CD4-positive, alpha-beta T cell treated with Interleukin-6 at 100 ng/mL for 8 hours (primary cell): ENCODE results near the gene PLBD1.

Experiments
- DNase-seq: peaks from one replicate; pipeline ENCODE4 v3.0.0-alpha.2; 2020; ENCODE audit warnings: mixed read lengths, low spot score

PLBD1 gene

DNA sequence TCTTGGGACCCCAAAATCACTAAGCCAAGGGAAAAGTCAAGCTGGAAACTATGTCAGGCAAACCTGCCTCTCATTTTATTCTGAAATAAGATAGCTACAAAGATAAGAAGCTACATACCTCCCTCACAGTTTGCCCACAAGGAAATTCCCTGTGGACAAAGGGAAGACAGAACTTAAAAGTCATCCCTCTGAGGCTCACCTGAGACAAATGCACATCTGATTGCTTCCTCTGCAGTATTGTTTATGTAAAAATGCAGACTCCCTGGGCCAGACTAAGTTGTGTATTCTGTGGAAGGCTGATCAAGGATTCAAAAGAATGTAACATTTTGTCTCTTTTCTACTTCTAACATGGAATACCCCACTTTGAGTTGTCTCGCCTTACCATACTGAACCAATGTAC is 2.5 kb upstream of the PLBD1 start:
- DNase-seq, result no peak

DNA sequence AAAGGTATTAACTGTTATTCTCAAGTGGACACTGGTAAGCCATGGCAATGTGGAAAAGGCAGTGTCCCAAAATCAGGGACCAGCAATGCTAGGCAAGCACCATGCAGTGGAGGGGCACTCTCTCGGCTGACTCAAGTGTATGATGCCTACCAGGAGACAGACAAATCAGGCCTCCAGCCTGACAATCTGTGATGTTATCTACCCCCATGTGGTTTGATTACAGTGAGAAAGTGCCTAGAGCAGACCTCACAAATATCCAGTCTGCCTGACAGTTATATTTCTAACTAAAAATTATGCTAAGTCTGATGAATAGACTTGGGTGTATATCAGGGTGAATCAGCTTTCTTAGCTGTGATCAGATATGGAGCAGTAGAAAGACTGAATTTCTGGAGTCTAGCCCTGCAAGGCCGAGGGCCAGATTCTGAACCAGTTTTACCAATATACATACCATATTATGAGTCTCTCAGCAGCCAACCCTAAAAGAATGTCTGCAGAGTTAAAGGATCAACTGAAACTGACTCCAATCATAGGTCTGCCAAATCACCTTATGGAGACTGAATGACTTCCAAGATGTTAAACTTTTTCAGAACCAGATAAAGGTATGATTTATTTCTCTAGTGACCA is 3.2 kb downstream of the PLBD1 start:
- DNase-seq, result no peak

DNA sequence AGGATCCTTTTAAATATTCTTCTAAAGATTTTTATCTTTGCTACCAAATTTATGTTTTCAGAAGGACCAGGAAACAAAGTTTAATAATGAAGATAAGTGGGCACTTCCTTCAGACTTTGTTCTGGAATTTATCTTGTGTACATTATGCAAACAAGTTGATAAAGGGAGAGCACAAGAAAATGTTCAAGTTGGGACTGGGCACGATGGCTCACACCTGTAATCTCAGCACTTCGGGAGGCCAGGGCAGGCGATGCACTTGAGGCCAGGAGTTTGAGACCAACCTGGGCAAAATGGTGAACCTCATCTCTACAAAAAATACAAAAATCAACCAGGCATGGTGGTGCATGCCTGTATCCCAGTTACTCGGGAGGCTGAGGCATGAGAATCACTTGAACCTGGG is 4.6 kb downstream of the PLBD1 start:
- no peak for DNase-seq

DNA sequence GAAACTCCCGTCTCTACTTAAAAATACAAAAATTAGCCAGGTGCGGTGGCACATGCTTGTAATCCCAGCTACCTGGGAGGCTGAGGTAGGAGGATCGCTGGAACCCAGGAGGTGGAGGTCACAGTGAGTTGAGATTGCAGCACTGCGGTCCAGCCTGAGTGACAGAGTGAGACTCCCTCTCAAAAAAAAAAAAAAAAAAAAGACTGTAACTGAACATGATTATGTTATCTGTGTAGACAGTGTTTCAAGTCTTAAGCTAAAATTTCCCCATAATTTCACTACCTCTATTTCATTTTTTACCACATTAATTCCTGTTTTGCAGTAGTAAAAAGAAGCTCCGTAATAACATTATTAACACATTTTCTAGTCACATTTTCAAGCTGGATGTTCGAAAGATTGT is 5.4 kb downstream of the PLBD1 start:
- no peak for DNase-seq

DNA sequence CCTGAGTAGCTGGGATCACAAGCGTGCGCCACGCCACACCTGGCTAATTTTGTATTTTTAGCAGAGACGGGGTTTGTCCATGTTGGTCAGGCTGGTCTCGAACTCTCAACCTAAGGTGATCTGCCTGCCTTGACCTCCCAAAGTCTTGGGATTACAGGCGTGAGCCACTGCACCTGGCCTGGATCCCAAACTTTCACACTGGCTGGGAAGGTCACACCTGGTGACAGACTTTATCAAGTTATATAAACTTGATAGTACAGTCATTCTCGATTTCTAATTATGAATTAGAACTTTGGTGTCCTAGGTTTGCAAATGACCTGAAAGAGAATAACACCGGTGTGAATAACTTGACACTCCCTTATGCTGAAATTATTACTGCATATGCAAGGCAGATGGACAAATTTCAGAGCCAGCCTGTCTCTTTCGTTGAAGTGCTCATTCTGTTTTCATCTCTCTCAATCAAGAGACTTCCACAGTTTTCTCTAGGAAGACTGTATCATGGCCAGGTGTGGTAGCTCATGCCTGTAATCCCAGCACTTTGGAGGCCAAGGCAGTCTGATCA is 5.9 kb downstream of the PLBD1 start:
- DNase-seq, result no peak

DNA sequence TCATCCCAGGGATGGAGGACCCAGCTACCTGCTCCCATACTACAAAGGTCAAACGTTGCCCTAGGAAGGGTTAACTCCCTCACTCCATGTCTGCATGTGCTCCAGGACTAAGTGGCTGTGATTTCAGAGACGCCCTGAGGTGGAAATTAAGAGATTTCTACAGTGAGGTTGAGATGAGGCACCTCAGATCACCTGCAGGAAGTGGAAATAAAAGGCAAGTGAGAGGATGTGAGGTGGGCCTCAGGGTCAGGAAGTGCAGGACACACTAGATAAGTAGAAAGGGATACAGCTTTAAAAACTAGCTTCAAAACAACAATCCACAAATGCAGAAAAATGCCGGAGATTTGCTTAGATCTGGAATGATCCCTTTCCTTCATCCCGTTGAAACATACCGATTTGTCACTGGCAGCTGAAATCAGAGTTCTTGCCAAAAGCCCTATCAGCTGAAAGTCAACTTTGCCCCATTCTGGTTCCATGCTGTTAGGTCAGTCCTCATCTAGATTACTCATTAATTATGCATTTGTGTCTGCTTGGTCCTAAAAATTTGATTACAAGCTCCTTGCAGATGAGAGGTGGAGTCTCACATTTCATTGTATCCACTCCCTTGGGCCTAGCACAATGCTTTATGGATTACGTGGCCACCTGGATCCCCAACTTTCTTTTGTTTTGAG is 6.6 kb downstream of the PLBD1 start:
- DNase-seq, result no peak

DNA sequence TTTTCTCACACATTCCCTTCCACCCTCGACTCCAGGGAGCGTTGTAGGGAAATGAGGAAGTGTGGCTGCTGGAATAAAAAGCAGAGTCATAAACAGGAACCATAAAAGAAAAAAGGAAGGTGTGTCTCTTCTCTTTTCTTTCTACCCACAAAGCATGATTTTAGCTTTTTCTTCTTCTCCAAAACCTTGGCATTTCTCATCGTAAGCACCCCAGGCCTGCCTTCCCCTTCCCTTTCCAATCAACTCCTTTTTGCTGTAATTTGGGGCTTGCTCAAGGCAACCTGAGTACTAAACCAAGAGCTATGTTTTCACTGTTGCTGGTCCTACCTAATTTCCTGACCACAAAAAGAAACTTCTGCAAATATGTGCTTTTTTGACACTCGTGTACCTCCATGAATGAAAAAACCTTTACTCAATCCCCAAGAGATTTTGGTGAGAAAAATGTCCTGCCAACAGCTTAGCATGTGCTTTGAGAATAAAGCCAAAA is 9.2 kb downstream of the PLBD1 start:
- no peak for DNase-seq

DNA sequence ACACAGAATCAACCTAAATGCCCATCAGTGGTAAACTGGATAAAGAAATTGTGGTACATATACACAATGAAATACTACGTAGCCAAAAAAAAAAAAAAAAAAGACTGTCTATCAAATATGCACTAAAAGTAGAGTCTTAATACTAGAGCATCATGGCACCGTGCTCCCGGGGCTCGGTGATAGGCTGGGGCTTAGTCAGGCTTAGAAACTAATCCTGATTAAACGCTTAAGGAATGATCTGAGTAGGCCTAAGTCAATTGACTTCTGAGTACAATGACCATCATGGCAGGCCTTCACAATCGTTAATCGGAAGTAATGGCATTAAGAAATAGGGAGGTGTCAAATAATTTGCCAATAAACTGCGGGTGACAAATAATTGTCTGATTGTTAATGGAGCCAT is 9.7 kb downstream of the PLBD1 start:
- DNase-seq, result no peak

DNA sequence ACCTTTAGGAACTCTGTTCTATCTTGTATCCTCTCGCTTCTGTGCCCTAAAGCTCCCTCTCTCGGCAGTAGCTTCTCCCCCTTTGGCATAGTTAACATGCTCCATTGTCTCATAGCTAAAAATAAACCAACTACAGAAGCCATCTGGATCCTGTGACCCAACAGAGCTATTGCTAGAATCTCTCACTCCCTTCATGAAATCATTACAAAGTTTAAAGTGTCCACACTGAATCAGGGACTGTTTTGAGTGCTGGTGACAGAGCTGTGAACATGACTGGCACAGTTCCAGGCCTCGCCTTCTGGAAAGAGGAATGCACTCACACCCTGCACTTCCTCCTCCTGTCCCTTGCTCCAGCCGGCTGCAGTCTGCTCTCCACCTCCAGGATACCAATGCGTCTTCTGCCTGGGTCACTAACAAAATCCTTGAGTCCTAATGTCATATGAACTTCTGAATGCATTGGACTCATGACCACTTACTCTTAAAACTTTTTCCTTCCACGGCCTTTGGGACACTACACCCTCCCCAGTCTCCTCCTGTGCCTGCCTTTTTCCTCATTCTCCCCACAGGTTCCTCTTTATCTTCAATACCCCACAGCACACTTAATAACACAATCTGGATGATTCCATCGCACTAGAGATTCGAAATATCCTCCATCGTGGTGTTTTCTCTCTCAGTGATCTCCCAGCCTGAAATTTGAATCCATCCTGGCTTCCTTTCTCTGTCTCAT is 13.2 kb downstream of the PLBD1 start:
- DNase-seq, result no peak

DNA sequence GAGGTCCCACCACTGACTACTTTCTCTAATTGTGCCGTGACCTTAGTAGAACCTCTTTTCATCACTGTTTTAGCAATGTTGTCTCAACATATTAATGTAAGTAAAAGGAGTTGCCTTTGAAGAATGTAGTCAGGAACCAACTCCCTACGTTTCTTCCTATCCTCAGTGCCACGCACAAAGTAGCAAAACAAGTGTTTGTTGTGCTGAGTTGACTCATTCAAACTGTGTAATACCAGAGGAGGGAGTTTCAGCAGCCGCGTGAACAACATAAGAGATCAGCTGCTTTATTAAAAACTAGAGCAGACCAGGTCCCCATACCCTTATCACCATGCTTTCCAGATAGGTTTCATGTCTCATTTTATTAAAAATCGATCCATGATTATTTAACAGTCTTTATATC is 19.1 kb downstream of the PLBD1 start:
- no peak for DNase-seq

DNA sequence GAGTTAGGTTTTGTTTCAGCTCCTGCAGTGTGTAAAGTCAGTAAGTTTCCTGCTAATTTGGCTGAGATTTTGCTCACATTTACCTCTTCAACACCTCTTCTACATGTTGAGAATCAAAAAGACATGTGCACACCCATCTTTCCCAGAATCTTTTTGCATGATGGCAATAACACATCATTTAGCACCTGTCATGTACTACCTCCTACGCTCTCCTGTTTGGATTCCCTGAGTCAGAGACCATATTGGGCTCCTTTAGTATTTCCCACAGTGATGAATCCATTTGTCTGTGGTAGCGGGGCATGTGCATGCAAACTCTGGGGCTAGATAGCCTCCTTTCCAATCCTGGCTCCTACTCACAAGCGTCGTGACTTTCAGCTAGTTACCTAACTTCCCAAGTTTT is 20.1 kb downstream of the PLBD1 start:
- no peak for DNase-seq

DNA sequence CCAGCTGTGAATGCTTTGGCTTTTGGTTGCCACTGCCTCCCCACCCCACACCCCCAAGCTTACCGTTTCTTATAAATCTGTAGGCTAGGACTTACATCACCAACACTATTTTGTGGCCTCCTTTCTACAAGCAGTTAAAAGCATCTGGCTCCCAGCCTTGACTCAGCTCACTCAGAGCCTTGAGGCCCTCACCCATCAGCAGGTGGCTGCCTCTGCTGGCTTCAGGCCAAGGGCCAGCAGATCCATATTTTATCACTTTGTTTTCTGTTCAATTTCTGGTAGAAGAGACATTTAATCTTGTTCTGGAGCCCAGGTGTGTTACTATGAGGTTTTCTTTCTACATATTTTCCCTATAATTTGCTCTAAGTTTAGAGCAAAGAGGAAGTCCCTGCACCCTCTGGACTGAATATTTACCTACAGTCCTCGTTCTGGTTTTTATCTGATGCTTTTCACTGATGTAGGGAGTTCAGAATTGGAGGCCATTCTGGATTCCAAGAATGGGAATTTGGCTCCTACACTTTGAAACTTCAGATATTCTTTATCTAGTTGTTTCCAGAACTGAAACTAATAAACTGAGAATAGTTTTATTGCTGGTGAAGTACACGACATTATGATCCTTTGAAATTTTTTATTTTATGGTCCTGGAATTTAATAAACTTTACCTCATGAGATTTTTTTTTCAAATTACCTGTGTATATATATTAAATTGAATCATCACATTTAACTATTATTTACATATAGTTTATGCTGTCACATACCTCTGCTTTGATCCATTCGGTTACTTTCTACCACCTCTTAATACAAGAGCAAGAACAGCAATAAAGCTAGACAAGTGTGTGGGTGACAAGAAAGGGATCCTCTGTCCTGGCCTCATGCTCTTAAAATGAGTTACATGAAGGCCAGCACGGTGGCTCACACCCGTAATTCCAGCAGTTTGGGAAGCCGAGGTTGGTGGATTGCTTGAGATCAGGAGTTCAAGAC is 22.2 kb downstream of the PLBD1 start:
- DNase-seq, result no peak

DNA sequence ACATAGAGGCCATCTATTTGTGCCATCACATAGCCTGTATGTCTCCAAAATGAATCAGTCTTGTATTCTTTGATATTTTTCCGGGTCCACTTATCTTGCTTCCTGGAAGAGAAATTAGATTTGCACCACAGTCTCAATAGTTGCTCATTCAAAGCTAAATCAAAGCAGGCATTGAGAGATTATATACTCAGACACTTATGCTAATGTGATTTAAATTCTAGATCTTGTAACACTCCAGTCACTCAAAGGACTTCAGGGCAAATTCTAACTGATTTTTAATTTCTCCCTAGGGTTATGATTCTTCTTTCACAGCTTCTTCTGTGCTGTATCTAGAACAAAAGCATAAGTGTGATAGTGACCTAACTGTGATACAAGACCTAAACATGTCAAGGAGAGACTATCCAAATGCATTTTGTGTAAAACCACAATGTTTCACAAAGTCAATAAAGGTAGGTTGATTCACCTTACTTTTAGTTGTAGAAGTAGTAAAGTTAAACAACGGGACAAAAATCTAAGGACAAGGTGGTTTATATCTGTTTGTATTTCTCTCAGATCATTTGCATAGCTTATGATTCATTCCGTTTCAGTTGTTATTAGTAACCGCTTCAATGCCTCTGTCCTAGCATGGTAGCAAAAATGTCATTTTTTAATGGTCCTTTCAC is 26.8 kb downstream of the PLBD1 start:
- no peak for DNase-seq

DNA sequence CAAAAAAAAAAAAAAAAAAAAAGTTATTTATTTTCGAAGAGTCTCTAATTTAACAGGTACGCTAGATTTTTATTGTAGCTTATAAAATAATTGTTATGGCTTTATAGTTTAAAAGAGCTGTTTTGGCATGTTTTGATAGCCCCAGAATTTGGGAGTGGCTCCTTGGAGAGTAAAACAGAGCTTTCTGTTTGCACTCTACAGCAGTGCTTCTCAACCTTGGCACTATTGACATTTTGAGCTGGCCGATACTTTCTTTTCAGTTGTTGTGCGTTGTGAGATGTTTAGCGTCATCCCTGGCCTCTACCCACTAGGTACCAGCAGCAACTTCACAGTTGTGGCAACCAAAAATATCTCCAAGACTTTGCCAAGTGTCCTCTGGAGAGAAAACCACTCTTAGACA is 30.6 kb downstream of the PLBD1 start:
- DNase-seq, result no peak

DNA sequence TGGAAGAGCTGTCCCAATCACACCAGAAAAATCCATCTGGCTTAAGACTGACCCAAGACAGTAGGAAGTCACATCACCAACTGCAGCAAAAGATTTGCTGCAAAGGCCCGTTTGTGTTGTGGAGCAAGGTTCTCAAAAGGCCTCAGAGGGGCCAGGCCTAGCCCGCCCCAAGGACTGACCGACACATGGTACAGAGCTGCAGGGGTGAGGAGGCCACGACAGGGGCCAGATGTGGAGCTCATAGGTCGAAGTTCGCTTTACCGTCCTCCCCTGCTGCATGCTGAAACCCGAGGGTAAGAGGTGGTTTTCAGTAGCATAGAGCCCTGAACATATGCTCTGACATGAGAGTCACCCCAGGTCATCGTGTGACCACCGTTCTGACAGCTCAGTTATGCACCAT is 35.5 kb downstream of the PLBD1 start:
- no peak for DNase-seq

DNA sequence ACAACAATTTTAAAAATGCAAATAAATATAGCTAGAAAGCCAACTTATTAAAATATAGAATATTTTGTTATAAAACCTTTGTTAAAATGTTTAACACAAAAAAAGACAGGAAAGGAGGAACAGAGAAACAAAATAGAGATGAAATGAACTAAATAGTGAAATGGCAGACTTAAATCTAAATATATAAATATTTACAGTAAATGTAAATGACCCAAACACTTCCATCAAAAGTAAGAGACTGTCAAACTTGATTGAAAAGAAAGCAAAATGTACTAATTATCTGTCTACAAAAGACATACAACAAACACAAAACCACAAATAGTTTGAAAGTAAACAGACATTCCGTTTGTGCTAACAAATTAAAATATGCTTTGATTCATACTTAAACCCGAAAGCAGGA is 41.7 kb downstream of the PLBD1 start:
- no peak for DNase-seq

DNA sequence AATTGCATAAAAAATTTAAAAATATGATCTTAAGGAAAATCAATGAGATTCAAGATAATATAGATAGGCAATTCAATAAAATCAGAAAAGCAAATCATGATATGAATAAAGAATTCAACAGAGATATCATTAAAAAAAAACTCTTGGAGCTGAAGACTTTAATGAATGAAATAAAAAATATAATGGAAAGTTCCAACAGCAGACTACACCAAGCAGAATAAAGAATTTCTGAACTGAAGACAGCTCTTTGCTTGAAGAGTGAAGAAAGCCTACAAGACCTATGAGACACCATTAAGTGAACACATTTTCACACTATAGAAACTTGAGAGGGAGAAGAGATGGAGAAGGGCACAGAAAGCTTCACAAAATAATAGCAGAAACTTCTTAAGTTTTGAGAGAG is 45.9 kb downstream of the PLBD1 start:
- no peak for DNase-seq

DNA sequence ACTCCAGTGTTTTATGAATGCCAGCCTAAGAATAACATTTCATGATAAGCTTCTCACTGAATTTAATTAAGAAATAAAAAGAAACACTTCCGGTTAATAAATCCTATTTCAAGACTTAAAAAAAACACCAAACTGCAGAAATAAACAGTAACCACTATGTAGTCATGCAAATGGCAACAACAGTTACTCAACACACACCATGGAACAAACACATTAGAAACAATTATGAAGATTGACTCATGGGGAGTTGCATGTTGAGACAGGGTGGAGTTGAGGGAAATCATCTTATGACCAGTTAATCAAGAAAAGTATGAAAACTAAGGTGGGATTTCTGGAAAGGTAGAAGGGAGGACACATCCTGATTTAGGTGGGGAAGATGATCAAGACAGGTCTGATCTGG is 52.7 kb downstream of the PLBD1 start:
- no peak for DNase-seq

DNA sequence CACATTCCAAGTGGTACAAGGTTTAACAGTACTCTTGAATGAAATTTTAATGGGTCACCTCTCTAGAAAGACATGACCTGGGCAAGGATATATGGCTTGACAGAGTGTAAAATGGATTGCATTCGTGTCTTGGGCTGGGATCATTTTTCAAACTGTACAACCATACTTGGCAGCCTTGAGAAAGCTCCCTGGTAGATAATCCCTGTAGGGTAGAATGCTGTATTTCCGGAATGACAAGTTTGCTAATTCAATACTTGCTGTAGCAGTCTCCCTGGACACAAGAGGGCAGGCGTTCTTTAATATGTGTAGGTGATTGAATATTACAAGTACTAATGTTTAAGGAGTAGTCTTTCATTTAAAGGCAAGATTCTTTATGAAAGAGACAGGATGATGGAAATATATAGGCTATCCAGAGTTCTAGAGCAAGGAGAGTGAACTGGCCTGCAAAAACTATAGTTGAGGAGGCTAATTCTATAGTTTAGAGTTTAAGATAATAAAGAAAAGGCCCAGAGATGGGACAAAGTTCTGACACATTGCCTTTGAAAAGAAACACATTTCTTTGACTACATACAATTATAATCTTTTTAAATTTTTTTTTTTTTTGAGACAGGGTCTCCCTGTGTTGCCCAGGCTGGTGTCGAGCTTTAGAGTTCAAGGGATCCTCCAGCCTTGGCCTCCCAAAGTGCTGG is 53.4 kb downstream of the PLBD1 start:
- DNase-seq, result no peak

DNA sequence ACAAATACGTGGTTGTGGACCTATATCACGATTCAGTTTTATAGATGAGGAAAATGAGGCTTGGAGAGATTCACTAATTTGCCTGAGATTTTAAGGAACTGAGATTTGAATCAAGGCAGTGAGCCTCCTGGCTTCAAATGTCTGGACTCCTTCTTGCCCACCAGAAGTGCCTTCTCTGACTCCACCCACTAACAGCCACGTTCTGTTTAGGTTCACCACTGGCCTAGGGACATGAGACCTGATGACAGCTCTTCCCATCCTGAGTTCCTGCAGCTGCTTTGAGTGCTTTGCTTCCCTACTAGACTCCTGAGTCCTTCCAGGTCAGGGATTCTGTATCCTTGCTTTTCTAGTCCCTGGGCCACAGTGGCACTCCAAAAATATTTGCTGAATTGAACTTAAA is 57.1 kb downstream of the PLBD1 start:
- DNase-seq, result no peak
